ENCODE results near the gene IFITM2. TPM values are rescaled to one million over a fixed set of nuclear protein-coding genes. Genes with fewer than 3 reads are reported as not detected.
"Not testable (repeated sequence)": the region's sequence is repeated elsewhere in the genome, so short reads cannot be mapped to it uniquely, and the experiment has no call there.

The IFITM2 gene
- polyA plus RNA-seq, 1 of the 3 experiments (the other 2 are of a cell fraction): 518 TPM

DNA sequence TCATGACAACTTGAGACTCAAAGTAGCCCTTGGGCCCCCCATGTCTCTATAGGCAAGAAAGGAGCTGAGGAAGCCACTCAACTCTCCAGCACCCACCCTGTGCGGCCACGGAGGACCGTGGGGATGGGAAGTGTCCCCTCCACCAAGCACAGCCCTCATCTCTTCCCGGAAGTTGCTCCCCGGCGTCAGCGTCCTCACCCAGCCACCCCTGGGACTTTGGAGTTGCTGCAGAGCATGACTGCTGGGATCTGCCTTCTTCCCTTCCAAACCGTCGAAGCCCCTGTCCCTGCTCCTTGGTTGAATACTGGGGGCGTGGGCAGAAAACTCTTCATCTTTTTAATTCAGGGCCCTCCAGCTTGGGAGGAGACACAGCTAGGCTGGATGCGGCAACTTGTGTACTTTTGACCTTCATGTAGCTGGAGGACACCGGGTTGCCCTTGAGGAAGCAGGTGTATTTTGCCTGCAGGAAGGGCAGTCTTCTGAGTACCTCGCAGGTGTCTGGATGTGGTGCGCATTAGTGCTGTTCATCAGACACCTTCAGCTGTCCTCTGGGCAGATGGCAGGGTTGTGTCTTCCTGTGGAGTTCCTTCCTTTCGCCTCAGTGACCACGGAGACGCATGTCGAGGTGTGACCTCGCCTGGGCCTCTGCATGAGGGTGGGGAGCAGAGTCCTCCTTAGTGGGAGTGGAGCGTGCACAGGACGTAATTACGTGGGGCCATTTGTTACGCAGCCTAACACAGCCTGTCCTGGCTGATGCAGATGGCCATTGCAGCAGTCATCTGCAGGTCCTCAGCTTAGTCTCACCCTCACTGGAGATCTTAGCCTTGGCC lies 25.2 kb downstream of the IFITM2 start:
- Histone ChIP-seq H3K79me2 (ENCODE audit: insufficient read depth) (no peaks in the 10 kb centered on the region), H2AFZ (ENCODE audit: low read depth) (no peak overlapping the region), H3K4me3 (ENCODE audit: low read depth in 2 of 2, low read length in 1 of 2) (no peak overlapping the region), H3K9me2 (no peaks in the 10 kb centered on the region), H3K4me1 (ENCODE audit: control insufficient read depth in 1 of 2, insufficient read depth in 2 of 2, low read depth in 1 of 2, low read length in 1 of 2) (no peaks in the 10 kb centered on the region; a peak in 1 of 4 replicates), H3K27ac (ENCODE audit: low read depth in 2 of 2, low read length in 1 of 2) (no peak overlapping the region), H3K4me2 (no peak overlapping the region), H3K27me3 (ENCODE audit: insufficient read depth) (no peaks in the 10 kb centered on the region), H3K9ac (no peak overlapping the region), H3K36me3 (replicated peaks in 1 of 2; ENCODE audit: control insufficient read depth in 1 of 2, insufficient read depth in 2 of 2, low read length in 1 of 2) (no peaks in the 10 kb centered on the region), H4K20me1 (ENCODE audit: insufficient read depth) (no peaks in the 10 kb centered on the region), H3K9me3 (no peaks in the 10 kb centered on the region), H3F3A (replicated peaks; ENCODE audit: insufficient read depth) (no peaks in the 10 kb centered on the region)
- POLR2A ChIA-PET: no interaction called here
- CTCF ChIA-PET: interaction anchor here (1.2 to 1.3 kb wide), 2 partner anchors 27 to 74 kb away, joined by 3 to 4 read pairs; no protein-coding TSS in a partner anchor
- DNase-seq: no peak
- WGBS (ENCODE audit: low lambda C conversion rate): 53% methylated on average over 12 of the region's 23 CpGs
- TF ChIP-seq RFX5 (IDR thresholded peaks at IDR 0.05; ENCODE audit: low read length) (no peak), EP300 (IDR thresholded peaks at IDR 0.05; ENCODE audit: borderline replicate concordance in 1 of 2, low read depth in 1 of 2, low read length in 1 of 2) (no peak), NFIC (IDR thresholded peaks at IDR 0.05; ENCODE audit: borderline replicate concordance) (no peak), TCF12 (IDR thresholded peaks at IDR 0.05) (no peak), JUND (IDR thresholded peaks at IDR 0.05) (no peak), SMC3 (IDR thresholded peaks at IDR 0.05; ENCODE audit: low read depth, low read length) (no peak), RXRA (IDR thresholded peaks at IDR 0.05; ENCODE audit: borderline replicate concordance, low read depth) (no peak), GABPA (IDR thresholded peaks at IDR 0.05; ENCODE audit: low read depth) (no peak)
- TF ChIP-seq, protein P1, sequence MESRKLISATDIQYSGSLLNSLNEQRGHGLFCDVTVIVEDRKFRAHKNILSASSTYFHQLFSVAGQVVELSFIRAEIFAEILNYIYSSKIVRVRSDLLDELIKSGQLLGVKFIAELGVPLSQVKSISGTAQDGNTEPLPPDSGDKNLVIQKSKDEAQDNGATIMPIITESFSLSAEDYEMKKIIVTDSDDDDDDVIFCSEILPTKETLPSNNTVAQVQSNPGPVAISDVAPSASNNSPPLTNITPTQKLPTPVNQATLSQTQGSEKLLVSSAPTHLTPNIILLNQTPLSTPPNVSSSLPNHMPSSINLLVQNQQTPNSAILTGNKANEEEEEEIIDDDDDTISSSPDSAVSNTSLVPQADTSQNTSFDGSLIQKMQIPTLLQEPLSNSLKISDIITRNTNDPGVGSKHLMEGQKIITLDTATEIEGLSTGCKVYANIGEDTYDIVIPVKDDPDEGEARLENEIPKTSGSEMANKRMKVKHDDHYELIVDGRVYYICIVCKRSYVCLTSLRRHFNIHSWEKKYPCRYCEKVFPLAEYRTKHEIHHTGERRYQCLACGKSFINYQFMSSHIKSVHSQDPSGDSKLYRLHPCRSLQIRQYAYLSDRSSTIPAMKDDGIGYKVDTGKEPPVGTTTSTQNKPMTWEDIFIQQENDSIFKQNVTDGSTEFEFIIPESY (IDR thresholded peaks at IDR 0.05; ENCODE audit: borderline replicate concordance, low read depth): no peak
- TF ChIP-seq, protein P2, sequence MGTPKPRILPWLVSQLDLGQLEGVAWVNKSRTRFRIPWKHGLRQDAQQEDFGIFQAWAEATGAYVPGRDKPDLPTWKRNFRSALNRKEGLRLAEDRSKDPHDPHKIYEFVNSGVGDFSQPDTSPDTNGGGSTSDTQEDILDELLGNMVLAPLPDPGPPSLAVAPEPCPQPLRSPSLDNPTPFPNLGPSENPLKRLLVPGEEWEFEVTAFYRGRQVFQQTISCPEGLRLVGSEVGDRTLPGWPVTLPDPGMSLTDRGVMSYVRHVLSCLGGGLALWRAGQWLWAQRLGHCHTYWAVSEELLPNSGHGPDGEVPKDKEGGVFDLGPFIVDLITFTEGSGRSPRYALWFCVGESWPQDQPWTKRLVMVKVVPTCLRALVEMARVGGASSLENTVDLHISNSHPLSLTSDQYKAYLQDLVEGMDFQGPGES (IDR thresholded peaks at IDR 0.05; ENCODE audit: low read depth, low read length): no peak
- TF ChIP-seq, protein P3, sequence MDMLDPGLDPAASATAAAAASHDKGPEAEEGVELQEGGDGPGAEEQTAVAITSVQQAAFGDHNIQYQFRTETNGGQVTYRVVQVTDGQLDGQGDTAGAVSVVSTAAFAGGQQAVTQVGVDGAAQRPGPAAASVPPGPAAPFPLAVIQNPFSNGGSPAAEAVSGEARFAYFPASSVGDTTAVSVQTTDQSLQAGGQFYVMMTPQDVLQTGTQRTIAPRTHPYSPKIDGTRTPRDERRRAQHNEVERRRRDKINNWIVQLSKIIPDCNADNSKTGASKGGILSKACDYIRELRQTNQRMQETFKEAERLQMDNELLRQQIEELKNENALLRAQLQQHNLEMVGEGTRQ (IDR thresholded peaks at IDR 0.05; ENCODE audit: borderline replicate concordance, low read depth, low read length): no peak

DNA sequence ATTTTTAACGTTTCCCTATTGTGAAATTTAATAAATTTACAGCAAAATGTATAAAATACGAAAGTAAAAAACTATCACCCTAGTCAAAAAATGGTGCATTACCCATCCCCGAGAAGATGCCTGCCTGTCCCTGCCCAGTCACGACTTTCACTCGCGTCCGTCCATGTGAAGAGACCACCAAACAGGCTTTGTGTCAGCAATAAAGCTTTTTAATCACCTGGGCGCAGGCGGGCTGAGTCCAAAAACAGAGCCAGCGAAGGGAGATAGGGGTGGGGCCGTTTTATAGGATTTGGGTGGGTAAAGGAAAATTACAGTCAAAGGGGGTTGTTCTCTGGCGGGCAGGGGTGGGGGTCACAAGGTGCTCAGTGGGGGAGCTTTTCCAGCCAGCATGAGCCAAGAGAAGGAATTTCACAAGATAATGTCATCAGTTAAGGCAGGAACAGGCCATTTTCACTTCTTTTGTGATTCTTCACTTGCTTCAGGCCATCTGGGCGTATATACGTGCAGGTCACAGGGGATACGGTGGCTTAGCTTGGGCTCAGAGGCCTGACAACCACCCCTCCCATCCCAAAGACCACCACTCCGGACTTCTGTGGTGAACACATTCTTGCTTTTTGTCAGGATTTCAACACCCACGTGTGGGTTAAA lies 26.1 kb downstream of the IFITM2 start:
- CTCF ChIA-PET: interaction anchor here (1.2 to 1.3 kb wide), 2 partner anchors 28 to 73 kb away, joined by 3 to 4 read pairs; no protein-coding TSS in a partner anchor

More for the DNA sequence above, 26.1 kb downstream of the IFITM2 start:
- H3K9me2 ChIP-seq; H2AFZ ChIP-seq (ENCODE audit: low read depth); H4K20me1 ChIP-seq (ENCODE audit: insufficient read depth); POLR2A ChIA-PET; H3K27me3 ChIP-seq (ENCODE audit: insufficient read depth); H3K4me1 ChIP-seq (ENCODE audit: control insufficient read depth in 1 of 2, insufficient read depth in 2 of 2, low read depth in 1 of 2, low read length in 1 of 2); H3K4me3 ChIP-seq (ENCODE audit: low read depth in 2 of 2, low read length in 1 of 2); H3K9ac ChIP-seq; H3K4me2 ChIP-seq; H3K79me2 ChIP-seq (ENCODE audit: insufficient read depth); H3K9me3 ChIP-seq; H3K36me3 ChIP-seq (replicated peaks in 1 of 2; ENCODE audit: control insufficient read depth in 1 of 2, insufficient read depth in 2 of 2, low read length in 1 of 2); H3K27ac ChIP-seq (ENCODE audit: low read depth in 2 of 2, low read length in 1 of 2); H3F3A ChIP-seq (replicated peaks; ENCODE audit: insufficient read depth); DNase-seq: not testable (repeated sequence)
- WGBS (ENCODE audit: low lambda C conversion rate): 81% methylated on average over 17 of the region's 17 CpGs
